Measurements from ENCODE around the gene TJP3. TPM values are rescaled to one million over a fixed set of nuclear protein-coding genes. Genes with fewer than 3 reads are reported as not detected.

Gene TJP3
- total RNA-seq, 1 donor from 2014 or later: under 0.01 TPM

GRCh38 chr19:3766520-3766919 lies 58.3 kb downstream of the TJP3 start:
- no peak for DNase-seq (ENCODE audit: low read depth in 2 of 2)

- DNase-seq (ENCODE audit: low read depth in 2 of 2): no peak
Observed at GRCh38 chr19:3767050-3767449, 58.9 kb downstream of the TJP3 start.

- DNase-seq (ENCODE audit: low read depth in 2 of 2): peak in 1 of 2 donors; percentile 22
Observed at GRCh38 chr19:3768015-3768747, 60.0 kb downstream of the TJP3 start.

- no peak for DNase-seq (ENCODE audit: low read depth in 2 of 2)
Observed at GRCh38 chr19:3768748-3769099, 60.5 kb downstream of the TJP3 start.

- no peak for DNase-seq (ENCODE audit: low read depth in 2 of 2)
Observed at GRCh38 chr19:3769494-3769893, 61.3 kb downstream of the TJP3 start.

GRCh38 chr19:3770136-3770999 lies 62.2 kb downstream of the TJP3 start:
- no peak for DNase-seq (ENCODE audit: low read depth in 2 of 2)

- no peak for DNase-seq (ENCODE audit: low read depth in 2 of 2)
Observed at GRCh38 chr19:3771000-3771905, 63.1 kb downstream of the TJP3 start.

- DNase-seq (ENCODE audit: low read depth in 2 of 2): no peak
Observed at GRCh38 chr19:3771906-3772455, 63.8 kb downstream of the TJP3 start, which contains the start of gene RAX2. TSS of gene RAX2 (minus strand) at chr19:3772228. CDS start at chr19:3771742, 486 bp downstream.

- no peak for DNase-seq (ENCODE audit: low read depth in 2 of 2)
Observed at GRCh38 chr19:3773814-3774515, 65.8 kb downstream of the TJP3 start.

GRCh38 chr19:3774621-3775373 lies 66.6 kb downstream of the TJP3 start:
- no peak for DNase-seq (ENCODE audit: low read depth in 2 of 2)

GRCh38 chr19:3775374-3775711 lies 67.2 kb downstream of the TJP3 start:
- DNase-seq (ENCODE audit: low read depth in 2 of 2): no peak

- no peak for DNase-seq (ENCODE audit: low read depth in 2 of 2)
Observed at GRCh38 chr19:3775831-3776230, 67.6 kb downstream of the TJP3 start.

- DNase-seq (ENCODE audit: low read depth in 2 of 2): no peak
Observed at GRCh38 chr19:3776479-3777040, 68.4 kb downstream of the TJP3 start.

- DNase-seq (ENCODE audit: low read depth in 2 of 2): no peak
Observed at GRCh38 chr19:3778104-3778867, 70.1 kb downstream of the TJP3 start.

GRCh38 chr19:3778899-3779723 lies 70.9 kb downstream of the TJP3 start:
- DNase-seq (ENCODE audit: low read depth in 2 of 2): no peak

- no peak for DNase-seq (ENCODE audit: low read depth in 2 of 2)
Observed at GRCh38 chr19:3780786-3781304, 72.7 kb downstream of the TJP3 start.

GRCh38 chr19:3781603-3782002 lies 73.4 kb downstream of the TJP3 start:
- no peak for DNase-seq (ENCODE audit: low read depth in 2 of 2)

- DNase-seq (ENCODE audit: low read depth in 2 of 2): no peak
Observed at GRCh38 chr19:3782330-3782729, 74.1 kb downstream of the TJP3 start.
